Esophagus squamous epithelium (tissue), 4 donors: ENCODE data around the gene EPHX1.

ENCODE experiments used
- POLR2A ChIP-seq, 4 donors: fragments of 450-650 bp; IDR thresholded peaks; one replicate each; pipeline ENCODE4 v1.6.1; 2017; ENCODE audit warnings: antibody characterized with exemption in 4 of 4, mild to moderate bottlenecking in 4 of 4, moderate library complexity in 3 of 4
- TF ChIP-seq, protein P1 (sequence below), 6 experiments: fragments of 450-650 bp in 4 of 6; fragments of 200-600 bp in 2 of 6; sonication (generic) in 2 of 6; IDR thresholded peaks; one replicate each; pipeline ENCODE4 v1.5.1; 2016 to 2019; ENCODE audit warnings: antibody characterized with exemption in 6 of 6, mild to moderate bottlenecking in 4 of 6, moderate library complexity in 4 of 6

DNA sequence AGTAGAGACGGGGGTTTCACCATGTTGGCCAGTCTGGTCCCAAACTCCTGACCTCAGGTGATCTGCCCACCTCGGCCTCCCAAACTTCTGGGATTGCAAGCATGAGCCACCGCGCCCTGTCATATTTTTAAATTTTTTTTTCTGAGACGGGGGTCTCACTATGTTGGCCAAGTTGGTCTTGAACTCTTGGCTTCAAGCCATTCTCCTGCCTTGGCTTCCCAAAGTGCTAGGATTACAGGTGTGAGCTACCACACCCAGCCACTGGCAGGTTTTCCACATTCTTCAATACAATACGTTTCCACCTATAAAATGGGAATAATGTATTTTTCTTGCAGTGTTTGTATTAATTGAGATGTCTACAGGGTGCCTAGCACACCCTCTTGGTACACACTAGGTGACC, 82.4 kb downstream of the EPHX1 start:
- TF ChIP-seq, protein P1, sequence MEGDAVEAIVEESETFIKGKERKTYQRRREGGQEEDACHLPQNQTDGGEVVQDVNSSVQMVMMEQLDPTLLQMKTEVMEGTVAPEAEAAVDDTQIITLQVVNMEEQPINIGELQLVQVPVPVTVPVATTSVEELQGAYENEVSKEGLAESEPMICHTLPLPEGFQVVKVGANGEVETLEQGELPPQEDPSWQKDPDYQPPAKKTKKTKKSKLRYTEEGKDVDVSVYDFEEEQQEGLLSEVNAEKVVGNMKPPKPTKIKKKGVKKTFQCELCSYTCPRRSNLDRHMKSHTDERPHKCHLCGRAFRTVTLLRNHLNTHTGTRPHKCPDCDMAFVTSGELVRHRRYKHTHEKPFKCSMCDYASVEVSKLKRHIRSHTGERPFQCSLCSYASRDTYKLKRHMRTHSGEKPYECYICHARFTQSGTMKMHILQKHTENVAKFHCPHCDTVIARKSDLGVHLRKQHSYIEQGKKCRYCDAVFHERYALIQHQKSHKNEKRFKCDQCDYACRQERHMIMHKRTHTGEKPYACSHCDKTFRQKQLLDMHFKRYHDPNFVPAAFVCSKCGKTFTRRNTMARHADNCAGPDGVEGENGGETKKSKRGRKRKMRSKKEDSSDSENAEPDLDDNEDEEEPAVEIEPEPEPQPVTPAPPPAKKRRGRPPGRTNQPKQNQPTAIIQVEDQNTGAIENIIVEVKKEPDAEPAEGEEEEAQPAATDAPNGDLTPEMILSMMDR (IDR thresholded peaks at IDR 0.05) = no peak
- TF ChIP-seq POLR2A (IDR thresholded peaks at IDR 0.05) = no peak
